GM12878 (cell line): ENCODE measurements around the gene PLCB2. TPM values are rescaled to one million over a fixed set of nuclear protein-coding genes. Genes with fewer than 3 reads are reported as not detected.

Experiments used
- ATAC-seq: fragments of 200-7000 bp; cut with Tn5 transposase; 3 replicates; pipeline ENCODE4 v1.9.1; 2020; ENCODE audit warnings: mild to moderate bottlenecking, moderate library complexity
- BruUV-seq: library from RNA; stranded (reverse); fragments of 400-500 nt; replicated peaks from 2 replicates; lab custom pipeline; 2021; lab: Mats Ljungman, UMichigan
- CTCF ChIA-PET: fragments of 300-600 bp; sonication (Branson Sonifier 250); formaldehyde crosslinking; extraction: SDS; loops from one replicate; lab custom pipeline; 2021; ENCODE audit warnings: inconsistent platforms; lab: Yijun Ruan, JAX
- POLR2A ChIA-PET: fragments of 350-600 bp; formaldehyde crosslinking; extraction: SDS; loops from one replicate; lab custom pipeline; 2021; ENCODE audit warnings: inconsistent platforms; lab: Charles Lee
- RAD21 ChIA-PET: fragments of 300-600 bp; sonication (Branson Sonifier 250); formaldehyde crosslinking; loops from one replicate; lab custom pipeline; 2023; ENCODE audit warnings: antibody characterized with exemption; ENCODE audit not compliant: unreplicated experiment; lab: Charles Lee
- SMC1A ChIA-PET: fragments of 300-600 bp; sonication (Branson Sonifier 250); formaldehyde crosslinking; loops from one replicate; lab custom pipeline; 2023; ENCODE audit not compliant: unreplicated experiment, uncharacterized antibody; lab: Charles Lee
- DNase-seq: peaks from one replicate; pipeline ENCODE4 v3.0.0-alpha.2; 2011; ENCODE audit warnings: low read depth, low spot score
- FAIRE-seq: peaks from 3 replicates; lab custom pipeline; 2011; peaks lifted over from hg19 to GRCh38; lab: Jason Lieb, UNC
- H2AFZ ChIP-seq: 2 replicates; pipeline ENCODE4 v1.6.0; 2011; ENCODE audit warnings: low read depth, low read length, control low read depth; ENCODE audit not compliant: control insufficient read depth
- H3K27ac ChIP-seq: 2 replicates; pipeline ENCODE4 v1.5.1; 2011; ENCODE audit warnings: control low read depth; ENCODE audit not compliant: control insufficient read depth, insufficient read depth
- H3K27me3 ChIP-seq, 2 experiments: replicated peaks in 1 of 2; 2 replicates each; pipeline versions ENCODE4 v1.6.0 to v1.6.1; 2011; ENCODE audit warnings: low read length in 1 of 2; ENCODE audit not compliant: control insufficient read depth in 2 of 2, insufficient read depth in 2 of 2
- H3K36me3 ChIP-seq, 2 experiments: 2 replicates each; pipeline ENCODE4 v1.5.1; 2011; ENCODE audit warnings: low read length in 1 of 2; ENCODE audit not compliant: control insufficient read depth in 2 of 2, insufficient read depth in 2 of 2
- H3K4me1 ChIP-seq: 2 replicates; pipeline ENCODE4 v1.6.1; 2011; ENCODE audit warnings: mild to moderate bottlenecking, low read length, moderate library complexity, mixed read lengths; ENCODE audit not compliant: control insufficient read depth, insufficient read depth
- H3K4me2 ChIP-seq: 2 replicates; pipeline ENCODE4 v1.6.0; 2011; ENCODE audit warnings: control low read depth; ENCODE audit not compliant: control insufficient read depth, insufficient read depth
- H3K4me3 ChIP-seq: fragments of 200-600 bp; sonication (generic); 2 replicates; pipeline ENCODE4 v1.5.1; 2016
- H3K79me2 ChIP-seq: 2 replicates; pipeline ENCODE4 v1.6.0; 2011; ENCODE audit warnings: low read length; ENCODE audit not compliant: control insufficient read depth, insufficient read depth
- H3K9ac ChIP-seq: 2 replicates; pipeline ENCODE4 v1.8.0; 2011; ENCODE audit warnings: low read length, control low read depth, mixed read lengths; ENCODE audit not compliant: control insufficient read depth, insufficient read depth
- H3K9me3 ChIP-seq: replicated peaks from 3 replicates; pipeline ENCODE4 v1.5.1; 2011; ENCODE audit warnings: mild to moderate bottlenecking, low read length; ENCODE audit not compliant: control insufficient read depth, insufficient read depth
- H4K20me1 ChIP-seq: 2 replicates; pipeline ENCODE4 v1.6.0; 2011; ENCODE audit not compliant: control insufficient read depth, insufficient read depth
- ASH2L ChIP-seq: fragments of 300-600, 200-600 bp; sonication (generic); IDR thresholded peaks from 2 replicates; pipeline ENCODE4 v1.6.1; 2017; ENCODE audit warnings: low read depth, mild to moderate bottlenecking, borderline replicate concordance
- BCL11A ChIP-seq: IDR thresholded peaks from 2 replicates; pipeline ENCODE4 v1.6.1; 2011; ENCODE audit warnings: low read depth, low read length
- CBX3 ChIP-seq: fragments of 200-600 bp; sonication (generic); IDR thresholded peaks from 2 replicates; pipeline ENCODE4 v1.6.1; 2016; ENCODE audit warnings: low read depth, borderline replicate concordance
- ELK1 ChIP-seq: IDR thresholded peaks from 2 replicates; pipeline ENCODE4 v1.6.1; 2012; ENCODE audit warnings: low read depth, low read length, improper control_type of control experiment
- FOXM1 ChIP-seq: IDR thresholded peaks from 2 replicates; pipeline ENCODE4 v1.6.1; 2012; ENCODE audit warnings: low read depth, mild to moderate bottlenecking, inconsistent platforms, low read length, moderate library complexity
- MLLT1 ChIP-seq: fragments of 450-650 bp; IDR thresholded peaks from 2 replicates; pipeline ENCODE4 v1.6.1; 2016; ENCODE audit warnings: mild to moderate bottlenecking
- MTA2 ChIP-seq: fragments of 450-650 bp; IDR thresholded peaks from 2 replicates; pipeline ENCODE4 v1.6.1; 2016; ENCODE audit warnings: low read depth, mild to moderate bottlenecking, moderate library complexity
- MYB ChIP-seq: fragments of 150-350 bp; IDR thresholded peaks from 2 replicates; pipeline ENCODE4 v1.6.1; 2014; ENCODE audit warnings: mild to moderate bottlenecking, low read depth, low read length, borderline replicate concordance
- NFYA ChIP-seq: IDR thresholded peaks from 2 replicates; pipeline ENCODE4 v1.6.1; 2011; ENCODE audit warnings: low read depth, mild to moderate bottlenecking, low read length, improper control_type of control experiment, borderline replicate concordance
- NKRF ChIP-seq: fragments of 450-650 bp; conservative IDR thresholded peaks from 2 replicates; pipeline ENCODE4 v1.6.1; 2017; ENCODE audit warnings: mild to moderate bottlenecking, moderate library complexity
- RAD21 ChIP-seq: IDR thresholded peaks from 2 replicates; pipeline ENCODE4 v1.6.1; 2011; ENCODE audit warnings: mild to moderate bottlenecking, low read depth, low read length, moderate library complexity; ENCODE audit not compliant: insufficient read depth
- SIX5 ChIP-seq: IDR thresholded peaks from 2 replicates; pipeline ENCODE4 v1.6.1; 2011; ENCODE audit warnings: mild to moderate bottlenecking, low read depth, low read length, moderate library complexity; ENCODE audit not compliant: severe bottlenecking
- STAT1 ChIP-seq: fragments of 450-650 bp; conservative IDR thresholded peaks from 2 replicates; pipeline ENCODE4 v1.6.1; 2014; ENCODE audit warnings: antibody characterized with exemption, mild to moderate bottlenecking
- WGBS: methylation state at CpG from one replicate; pipeline ENCODE4 v1.1.6; 2016; ENCODE audit warnings: low lambda C conversion rate; ENCODE audit not compliant: insufficient replicate concordance, insufficient coverage; ENCODE audit errors: missing lambda C conversion rate; 5-methylcytosine and 5-hydroxymethylcytosine counted together
- in situ Hi-C: fragments of 300-500 bp; cut with MboI; formaldehyde crosslinking; loops from 9 replicates; pipeline ENCODE4 v1.14.3; 2018; ENCODE audit warnings: mixed read lengths
- intact Hi-C: fragments of 100-400 bp; cut with micrococcal nuclease; formaldehyde crosslinking; loops from one replicate; pipeline ENCODE4 v1.14.2; 2022; ENCODE audit not compliant: unreplicated experiment
- polyA plus RNA-seq, 11 experiments: library from polyadenylated mRNA; depleted of rRNA in 4 of 11; unstranded in 6 of 11; stranded (reverse) in 5 of 11; fragments of >200 nt; fragmentation: Nextera tagmentation in 4 of 11; fragmentation: Illumina TruSeq in 1 of 11; extraction: Ambion mirVana in 4 of 11; extraction: Trizol in 1 of 11; gene quantifications; 1 replicate in 1 of 11; 2 replicates in 10 of 11; pipeline versions ENCODE4 v1.2.1 to v1.2.3, GENCODE V29; 2011 to 2016; ENCODE audit warnings: inconsistent platforms in 2 of 11, missing spikeins in 2 of 11, low read depth in 1 of 11
- total RNA-seq, 4 experiments: library from RNA; depleted of rRNA in 3 of 4; stranded (reverse); fragments of >200 nt in 3 of 4; fragmentation: Illumina TruSeq in 1 of 4; extraction: Trizol in 1 of 4; gene quantifications; 2 replicates each; pipeline versions ENCODE4 v1.2.1 to v1.2.3, GENCODE V29; 2013 to 2021

PLCB2 gene
- total and polyA plus RNA-seq, 10 of the 15 experiments (the other 5 are each of a cell fraction or from before 2014, with no cell fraction given), result 1.2 to 39.4 (median 10.7) TPM

GRCh38 chr15:40286794-40287193 lies 20.9 kb downstream of the PLCB2 start:
- TF ChIP-seq ELK1 (no peak), FOXM1 (no peak), SIX5 (no peak), MYB (no peak), STAT1 (no peak), CBX3 (no peak), NFYA (no peak), RAD21 (no peak), MTA2 (no peak), ASH2L (no peak), MLLT1 (no peak), BCL11A (no peak), NKRF (no peak)
- BruUV-seq, result no TSS peak
- ChIA-PET RAD21 (no interaction called here), SMC1A (interaction anchor here (1.2 kb wide), 1 partner anchor 8 kb away, joined by 3 read pairs; no protein-coding TSS in a partner anchor), POLR2A (no interaction called here), CTCF (no interaction called here)
- Histone ChIP-seq H3K36me3 (no peaks in the 10 kb centered on the region), H3K4me1 (peaks cover 5% of the 10 kb centered on the region; the same call in 1 of the 2 replicates), H3K4me3 (no peak overlapping the region), H4K20me1 (no peaks in the 10 kb centered on the region), H3K27ac (no peak overlapping the region), H3K9ac (no peak overlapping the region), H3K4me2 (no peak overlapping the region), H3K79me2 (no peaks in the 10 kb centered on the region), H3K9me3 (no peaks in the 10 kb centered on the region; the same call in 2 of the 3 replicates), H2AFZ (no peak overlapping the region), H3K27me3 (peaks cover 3 to 9% of the 10 kb centered on the region in 2 experiments; a peak in 3 of 4 replicates)
- 32% methylated on average over 7 of the region's 7 CpGs for WGBS
- intact Hi-C loops, result no loop called here
- no peak for DNase-seq
- in situ Hi-C loops, result no loop called here
- no peak for FAIRE-seq
- ATAC-seq, result no peak
